NT2/D1 (cell line): Measurements from ENCODE around the gene PNMA6F.

Source experiments
- DNase-seq: peaks from one replicate; pipeline ENCODE4 v3.0.0-alpha.2; 2011; ENCODE audit warnings: low read depth, low spot score
- H3K27me3 ChIP-seq: 2 replicates; pipeline ENCODE4 v1.6.0; 2011; ENCODE audit warnings: mild to moderate bottlenecking; ENCODE audit not compliant: insufficient read length, insufficient read depth
- H3K36me3 ChIP-seq: 2 replicates; pipeline ENCODE4 v1.6.1; 2011; ENCODE audit warnings: mild to moderate bottlenecking, low read length, mixed read lengths; ENCODE audit not compliant: insufficient read depth, insufficient read length
- H3K4me1 ChIP-seq: 2 replicates; pipeline ENCODE4 v1.5.1; 2011; ENCODE audit not compliant: insufficient read depth, insufficient read length
- H3K4me3 ChIP-seq: 2 replicates; pipeline ENCODE4 v1.5.1; 2011; ENCODE audit warnings: low read depth; ENCODE audit not compliant: insufficient read length
- H3K9ac ChIP-seq: 2 replicates; pipeline ENCODE4 v1.6.0; 2011; ENCODE audit warnings: low read depth; ENCODE audit not compliant: insufficient read length
- H3K9me3 ChIP-seq: 2 replicates; pipeline ENCODE4 v1.5.1; 2011; ENCODE audit warnings: mild to moderate bottlenecking, low read length; ENCODE audit not compliant: insufficient read depth
- SUZ12 ChIP-seq: IDR thresholded peaks from 2 replicates; pipeline ENCODE4 v1.6.1; 2011; ENCODE audit not compliant: insufficient read length, insufficient read depth; ENCODE audit errors: extremely low read depth
- YY1 ChIP-seq: IDR thresholded peaks from 2 replicates; pipeline ENCODE4 v1.6.1; 2011; ENCODE audit not compliant: insufficient read length, insufficient read depth
- ZNF274 ChIP-seq: IDR thresholded peaks from 2 replicates; pipeline ENCODE4 v1.6.1; 2011; ENCODE audit warnings: mild to moderate bottlenecking, low read depth, low read length

The PNMA6F gene

DNA sequence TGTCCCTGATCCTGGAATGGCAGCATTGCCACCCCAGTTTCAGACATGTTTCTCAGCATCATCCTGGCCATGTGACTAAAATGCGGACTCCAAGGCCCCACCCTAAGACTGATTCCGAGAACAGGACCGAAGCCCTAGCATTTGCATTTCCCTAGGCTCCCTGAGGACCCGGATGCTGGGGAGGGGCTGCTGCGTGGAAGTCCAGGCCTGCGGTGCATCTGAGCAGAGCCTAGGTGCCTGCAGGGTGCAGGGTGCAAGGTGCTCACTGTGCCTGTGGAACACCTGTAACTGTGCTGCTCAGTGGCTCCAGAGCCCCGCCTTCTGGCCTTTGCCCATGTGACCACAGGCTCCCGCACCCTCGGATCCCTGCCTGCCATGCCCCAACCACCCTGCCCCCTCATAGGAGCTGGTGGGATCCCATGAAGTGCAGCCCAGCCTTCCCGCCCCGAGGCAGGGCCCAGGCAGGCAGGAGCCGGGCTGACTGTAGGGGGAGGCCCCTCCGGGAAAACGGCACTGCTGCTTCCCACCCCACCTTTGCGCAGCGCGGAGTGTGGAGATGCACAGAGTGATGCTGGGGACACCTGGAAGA lies 14.9 kb downstream of the PNMA6F start:
- Histone ChIP-seq H3K27me3 (no peaks in the 10 kb centered on the region), H3K9ac (no peak overlapping the region), H3K4me1 (no peaks in the 10 kb centered on the region), H3K9me3 (no peaks in the 10 kb centered on the region), H3K36me3 (no peaks in the 10 kb centered on the region), H3K4me3 (no peak overlapping the region)
- no peak for DNase-seq
- no peak for TF ChIP-seq ZNF274
- no peak for TF ChIP-seq SUZ12
- TF ChIP-seq YY1: no peak

DNA sequence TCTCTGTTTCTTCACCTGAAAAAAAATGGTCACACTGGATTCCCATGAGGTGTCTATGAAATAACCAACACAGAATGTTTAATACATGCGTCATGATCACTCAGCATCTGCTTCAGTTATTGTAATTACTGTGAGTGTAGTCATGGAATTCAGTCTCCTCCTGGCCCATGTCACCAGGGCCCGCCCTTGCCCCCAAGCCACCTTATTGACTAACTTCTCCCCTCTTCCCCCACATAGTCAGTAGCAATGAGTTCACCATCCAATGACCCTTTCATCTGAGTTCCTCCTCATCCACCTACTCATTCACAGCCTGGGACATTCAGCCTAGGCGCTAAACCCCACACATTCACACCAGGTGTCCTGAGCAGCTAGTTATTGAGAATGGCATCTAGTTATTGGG lies 15.6 kb downstream of the PNMA6F start:
- Histone ChIP-seq H3K27me3 (no peaks in the 10 kb centered on the region), H3K36me3 (no peaks in the 10 kb centered on the region), H3K4me3 (no peak overlapping the region), H3K4me1 (no peaks in the 10 kb centered on the region), H3K9me3 (no peaks in the 10 kb centered on the region), H3K9ac (no peak overlapping the region)
- no peak for TF ChIP-seq ZNF274
- no peak for TF ChIP-seq SUZ12
- no peak for TF ChIP-seq YY1
- no peak for DNase-seq

DNA sequence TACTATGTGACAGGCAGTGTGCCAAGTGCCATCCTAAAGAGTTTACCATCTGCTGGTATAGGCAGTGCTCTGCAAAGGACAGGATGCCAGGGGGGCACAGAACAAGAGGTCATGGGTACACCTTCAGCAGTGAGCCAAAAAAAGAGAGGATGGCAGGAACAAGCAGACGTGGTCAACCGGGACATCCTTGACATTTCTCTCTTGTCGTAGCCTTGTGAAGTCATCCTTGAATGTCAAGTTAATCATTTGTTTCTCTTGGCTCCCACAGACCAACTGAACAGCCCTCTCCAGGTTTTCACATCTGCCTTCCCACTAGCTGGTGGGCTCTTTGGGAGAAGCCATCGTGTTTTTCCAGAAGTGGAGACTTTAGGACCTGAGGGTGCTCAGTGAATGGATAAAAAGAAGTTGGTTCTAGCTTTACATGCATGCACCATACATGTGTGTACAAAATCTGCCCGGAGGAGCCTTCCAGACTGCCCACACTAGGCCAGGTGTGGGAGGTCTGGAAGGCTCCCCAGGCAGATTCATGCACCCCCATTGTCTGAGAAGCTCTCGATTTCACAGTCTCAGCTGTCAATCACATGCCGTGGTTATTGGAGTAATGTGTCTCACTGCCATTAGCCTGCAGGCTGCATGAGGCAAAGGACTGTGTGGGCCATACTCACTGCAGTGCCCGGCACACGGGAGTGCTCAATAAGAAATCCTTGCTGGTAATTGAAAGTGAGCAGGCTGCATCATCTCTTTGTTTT lies 16.4 kb downstream of the PNMA6F start:
- H3K27me3 ChIP-seq: no peaks in the 10 kb centered on the region
- TF ChIP-seq ZNF274 (no peak), SUZ12 (no peak), YY1 (no peak)
- H3K4me3 ChIP-seq: no peak overlapping the region
- no peak overlapping the region for H3K9ac ChIP-seq
- no peaks in the 10 kb centered on the region for H3K9me3 ChIP-seq
- no peaks in the 10 kb centered on the region for H3K4me1 ChIP-seq
- DNase-seq: no peak
- H3K36me3 ChIP-seq: no peaks in the 10 kb centered on the region

DNA sequence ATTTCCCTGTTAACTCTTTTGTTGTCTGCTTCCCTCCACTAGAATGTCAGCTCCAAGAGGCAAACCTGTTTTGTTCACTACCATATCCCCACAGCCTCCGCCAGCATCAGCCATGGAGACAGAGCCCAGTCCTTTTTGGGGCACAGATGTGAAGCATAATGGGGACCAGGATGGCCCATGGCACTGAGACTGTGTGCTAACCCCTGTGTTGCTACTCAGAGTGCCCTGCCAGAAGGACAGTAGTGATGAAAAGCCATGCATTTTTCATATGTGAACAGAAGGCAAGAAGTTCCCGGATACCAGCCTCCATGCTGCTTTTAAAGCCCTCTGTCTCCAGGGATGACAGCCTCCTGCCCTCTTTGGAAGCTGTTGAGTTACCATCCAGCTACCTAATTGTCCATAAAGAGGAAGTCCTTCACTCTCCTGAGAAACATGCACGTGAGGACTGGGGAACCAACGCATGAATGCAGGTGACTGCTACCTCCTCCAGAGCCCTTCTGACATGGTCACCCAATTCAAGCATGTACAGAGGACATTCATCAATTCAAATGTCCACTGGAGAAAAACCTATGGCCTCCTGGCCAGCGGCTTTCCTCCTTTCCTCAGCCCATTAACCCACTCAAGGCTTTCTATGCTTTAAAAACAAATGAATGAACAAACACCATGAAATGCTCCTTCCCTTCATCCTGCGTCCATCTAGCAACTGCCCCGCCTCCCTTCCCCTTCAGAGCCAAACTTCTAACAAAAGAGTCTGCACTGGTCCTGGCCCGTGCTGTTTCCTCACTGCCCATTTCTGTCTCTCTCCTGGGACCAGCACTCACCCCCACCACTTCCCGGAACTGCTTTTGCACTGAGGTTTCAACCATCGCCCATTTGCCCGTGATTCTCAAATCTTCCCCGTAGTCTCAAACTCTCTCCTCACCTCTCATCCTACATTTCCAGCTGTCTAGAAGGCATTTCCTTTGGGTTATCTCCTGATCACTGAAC lies 18.0 kb downstream of the PNMA6F start:
- Histone ChIP-seq H3K27me3 (no peaks in the 10 kb centered on the region), H3K36me3 (no peaks in the 10 kb centered on the region), H3K9me3 (no peaks in the 10 kb centered on the region), H3K4me3 (no peak overlapping the region), H3K9ac (no peak overlapping the region), H3K4me1 (no peaks in the 10 kb centered on the region)
- no peak for DNase-seq
- no peak for TF ChIP-seq SUZ12
- TF ChIP-seq ZNF274: no peak
- TF ChIP-seq YY1: no peak

DNA sequence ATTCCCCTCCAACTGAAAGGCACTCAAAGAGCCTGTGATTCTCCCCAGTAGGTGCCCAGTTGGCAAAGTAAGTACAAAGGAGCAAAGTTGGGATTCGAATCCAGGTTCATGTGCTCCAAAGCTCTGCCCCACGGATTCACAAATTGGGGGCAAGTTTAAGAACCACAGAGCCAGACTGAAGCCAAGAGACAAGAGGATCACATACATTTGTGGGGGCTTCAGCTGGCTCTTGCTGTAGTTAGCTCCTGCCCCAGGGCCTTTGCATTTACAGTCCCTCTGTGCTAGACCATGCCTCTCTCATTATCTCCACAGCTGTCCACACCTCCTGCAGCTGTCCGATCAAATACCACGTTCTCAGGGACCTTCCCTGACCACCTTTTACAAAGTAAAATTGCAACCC lies 18.8 kb downstream of the PNMA6F start:
- no peaks in the 10 kb centered on the region for H3K4me1 ChIP-seq
- no peaks in the 10 kb centered on the region for H3K36me3 ChIP-seq
- no peak overlapping the region for H3K9ac ChIP-seq
- no peaks in the 10 kb centered on the region for H3K27me3 ChIP-seq
- TF ChIP-seq YY1 (no peak), ZNF274 (no peak), SUZ12 (no peak)
- H3K4me3 ChIP-seq: no peak overlapping the region
- DNase-seq: no peak
- no peaks in the 10 kb centered on the region for H3K9me3 ChIP-seq

DNA sequence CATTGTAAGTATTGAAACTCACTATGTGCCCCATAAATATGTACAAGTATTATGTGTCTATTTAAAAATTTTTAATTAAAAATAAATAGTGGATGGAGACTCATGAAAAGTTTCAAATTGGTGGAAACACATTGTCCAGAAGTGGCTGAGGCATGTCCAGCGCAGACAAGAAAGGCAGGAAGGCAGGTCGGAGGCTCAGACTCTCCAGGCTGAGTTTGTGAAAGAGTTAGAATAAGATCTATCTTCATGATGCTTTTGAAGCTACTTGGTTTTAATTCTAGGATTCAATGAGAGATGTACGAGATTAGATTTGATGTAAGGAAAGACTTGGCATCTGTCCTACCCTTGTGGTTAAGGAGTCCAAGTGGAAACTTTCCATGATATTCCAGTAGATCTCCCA lies 19.8 kb downstream of the PNMA6F start:
- Histone ChIP-seq H3K9me3 (no peaks in the 10 kb centered on the region), H3K9ac (no peak overlapping the region), H3K4me1 (no peaks in the 10 kb centered on the region), H3K27me3 (no peaks in the 10 kb centered on the region), H3K4me3 (no peak overlapping the region), H3K36me3 (no peaks in the 10 kb centered on the region)
- DNase-seq: no peak
- TF ChIP-seq ZNF274 (no peak), YY1 (no peak), SUZ12 (no peak)

DNA sequence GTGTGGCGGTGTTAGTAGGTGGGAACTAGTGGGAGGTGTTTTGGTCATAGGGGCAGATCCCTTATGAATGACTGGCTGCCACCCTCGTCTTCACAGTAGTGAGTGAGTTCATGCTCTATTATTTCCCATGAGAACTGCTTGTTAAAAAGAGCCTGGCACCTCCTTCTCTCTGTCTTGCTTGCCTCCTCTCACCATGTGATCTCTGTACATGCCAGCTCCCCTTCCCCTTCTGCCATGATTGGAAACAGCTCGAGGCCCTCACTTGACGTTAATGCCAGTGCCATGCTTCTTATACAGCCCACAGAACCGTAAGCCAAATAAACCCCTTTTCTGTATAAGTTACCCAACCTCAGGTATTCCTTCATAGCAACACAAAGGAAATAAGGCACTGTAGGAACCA lies 21.7 kb downstream of the PNMA6F start:
- Histone ChIP-seq H3K27me3 (no peaks in the 10 kb centered on the region), H3K9me3 (no peaks in the 10 kb centered on the region), H3K36me3 (no peaks in the 10 kb centered on the region), H3K4me3 (no peak overlapping the region), H3K9ac (no peak overlapping the region), H3K4me1 (no peaks in the 10 kb centered on the region)
- TF ChIP-seq SUZ12: no peak
- no peak for TF ChIP-seq YY1
- no peak for DNase-seq
